Calu3 (cell line): ENCODE data around the gene ITPK1. TPM values are rescaled to one million over a fixed set of nuclear protein-coding genes. Genes with fewer than 3 reads are reported as not detected.
A peak's percentile ranks its signal among the peaks of the same experiment; 100 is the strongest.

ENCODE experiments used
- BruUV-seq: library from RNA; stranded (reverse); fragments of 400-500 nt; replicated peaks from 2 replicates; lab custom pipeline; 2021; lab: Mats Ljungman, UMichigan
- CTCF ChIA-PET: fragments of 300-600 bp; sonication (Branson Sonifier 250); formaldehyde crosslinking; loops from one replicate; lab custom pipeline; 2022; ENCODE audit warnings: antibody characterized with exemption; lab: Charles Lee
- DNase-seq: peaks from one replicate; pipeline ENCODE4 v3.0.0; 2022
- H3K27ac Mint-ChIP-seq: one replicate; pipeline ENCODE4 v1.8.0; 2022; ENCODE audit warnings: mixed read lengths; ENCODE audit not compliant: unreplicated experiment
- H3K27me3 Mint-ChIP-seq: one replicate; pipeline ENCODE4 v1.8.0; 2022; ENCODE audit warnings: mixed read lengths; ENCODE audit not compliant: unreplicated experiment
- H3K36me3 Mint-ChIP-seq: one replicate; pipeline ENCODE4 v1.8.0; 2022; ENCODE audit warnings: mild to moderate bottlenecking, moderate library complexity, mixed read lengths; ENCODE audit not compliant: insufficient read depth, unreplicated experiment
- H3K4me1 Mint-ChIP-seq: one replicate; pipeline ENCODE4 v1.8.0; 2022; ENCODE audit warnings: mild to moderate bottlenecking, low read depth, mixed read lengths; ENCODE audit not compliant: unreplicated experiment
- H3K4me3 Mint-ChIP-seq: one replicate; pipeline ENCODE4 v1.8.0; 2022; ENCODE audit warnings: mild to moderate bottlenecking, low read depth, moderate library complexity, mixed read lengths; ENCODE audit not compliant: unreplicated experiment
- H3K9me3 Mint-ChIP-seq: one replicate; pipeline ENCODE4 v1.8.0; 2022; ENCODE audit warnings: low read depth, mixed read lengths; ENCODE audit not compliant: unreplicated experiment
- intact Hi-C: fragments of 100-400 bp; cut with micrococcal nuclease; formaldehyde crosslinking; loops from one replicate; pipeline ENCODE4 v1.10.0; 2022; ENCODE audit not compliant: unreplicated experiment
- total RNA-seq: library from RNA; stranded (reverse); gene quantifications from 2 replicates; pipeline ENCODE4 v1.2.3, GENCODE V29; 2022
- TF ChIP-seq, protein P1 (sequence below): fragments of 200-600 bp; IDR thresholded peaks from one replicate; pipeline ENCODE4 v1.8.0; 2022; ENCODE audit warnings: antibody characterized with exemption; ENCODE audit not compliant: unreplicated experiment

The ITPK1 gene
- total RNA-seq, 1 experiment from 2014 or later: 94.3 TPM

GRCh38 chr14:92890830-92891588, 224.7 kb downstream of the ITPK1 start:
- Mint-ChIP-seq H3K27me3 (peaks cover 75% of the 10 kb centered on the region), H3K4me3 (no peak overlapping the region), H3K9me3 (peaks cover 3% of the 10 kb centered on the region), H3K27ac (no peak overlapping the region), H3K4me1 (no peaks in the 10 kb centered on the region), H3K36me3 (no peaks in the 10 kb centered on the region)
- BruUV-seq: no TSS peak
- TF ChIP-seq, protein P1, sequence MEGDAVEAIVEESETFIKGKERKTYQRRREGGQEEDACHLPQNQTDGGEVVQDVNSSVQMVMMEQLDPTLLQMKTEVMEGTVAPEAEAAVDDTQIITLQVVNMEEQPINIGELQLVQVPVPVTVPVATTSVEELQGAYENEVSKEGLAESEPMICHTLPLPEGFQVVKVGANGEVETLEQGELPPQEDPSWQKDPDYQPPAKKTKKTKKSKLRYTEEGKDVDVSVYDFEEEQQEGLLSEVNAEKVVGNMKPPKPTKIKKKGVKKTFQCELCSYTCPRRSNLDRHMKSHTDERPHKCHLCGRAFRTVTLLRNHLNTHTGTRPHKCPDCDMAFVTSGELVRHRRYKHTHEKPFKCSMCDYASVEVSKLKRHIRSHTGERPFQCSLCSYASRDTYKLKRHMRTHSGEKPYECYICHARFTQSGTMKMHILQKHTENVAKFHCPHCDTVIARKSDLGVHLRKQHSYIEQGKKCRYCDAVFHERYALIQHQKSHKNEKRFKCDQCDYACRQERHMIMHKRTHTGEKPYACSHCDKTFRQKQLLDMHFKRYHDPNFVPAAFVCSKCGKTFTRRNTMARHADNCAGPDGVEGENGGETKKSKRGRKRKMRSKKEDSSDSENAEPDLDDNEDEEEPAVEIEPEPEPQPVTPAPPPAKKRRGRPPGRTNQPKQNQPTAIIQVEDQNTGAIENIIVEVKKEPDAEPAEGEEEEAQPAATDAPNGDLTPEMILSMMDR: no peak
- intact Hi-C loops: no loop called here
- DNase-seq: peak; percentile 20
- CTCF ChIA-PET: no interaction called here

GRCh38 chr14:92888896-92889295, 226.8 kb downstream of the ITPK1 start:
- no peak overlapping the region for H3K4me3 Mint-ChIP-seq
- H3K27ac Mint-ChIP-seq: no peak overlapping the region
- H3K36me3 Mint-ChIP-seq: no peaks in the 10 kb centered on the region
- peaks cover 72% of the 10 kb centered on the region for H3K27me3 Mint-ChIP-seq
- CTCF ChIA-PET: interaction anchor here (0.6 kb wide), 1 partner anchor 13 kb away, joined by 8 read pairs; no protein-coding TSS in a partner anchor
- no peaks in the 10 kb centered on the region for H3K4me1 Mint-ChIP-seq
- H3K9me3 Mint-ChIP-seq: peaks cover 3% of the 10 kb centered on the region
- no TSS peak for BruUV-seq
- TF ChIP-seq, protein P1: no peak
- intact Hi-C loops: no loop called here
- no peak for DNase-seq

GRCh38 chr14:92887157-92887556, 228.6 kb downstream of the ITPK1 start:
- CTCF ChIA-PET: interaction anchor here (1.2 kb wide), 1 partner anchor 252 kb away, joined by 3 read pairs; no protein-coding TSS in a partner anchor
- no peak overlapping the region for H3K27ac Mint-ChIP-seq
- intact Hi-C loops: no loop called here
- H3K4me1 Mint-ChIP-seq: no peaks in the 10 kb centered on the region
- TF ChIP-seq, protein P1: no peak
- no peaks in the 10 kb centered on the region for H3K36me3 Mint-ChIP-seq
- no peak overlapping the region for H3K4me3 Mint-ChIP-seq
- no TSS peak for BruUV-seq
- no peak for DNase-seq
- no peaks in the 10 kb centered on the region for H3K9me3 Mint-ChIP-seq
- H3K27me3 Mint-ChIP-seq: peaks cover 64% of the 10 kb centered on the region

Other genes with a start within 250 kb of the ITPK1 start
- 0.17 and 0.24 TPM in 2 replicates for gene CHGA, start 192.8 kb downstream of the ITPK1 start, total RNA-seq
- 20.0 and 23.4 TPM in 2 replicates for gene MOAP1, start 69.0 kb upstream of the ITPK1 start, total RNA-seq
- 21.3 and 22.7 TPM in 2 replicates for gene LYSET, start 69.4 kb upstream of the ITPK1 start, total RNA-seq
- gene GON7, start 91.1 kb upstream of the ITPK1 start, total RNA-seq: 13.3 and 13.5 TPM in 2 replicates
- gene UBR7, start 91.3 kb upstream of the ITPK1 start, total RNA-seq: 16.3 and 20.3 TPM in 2 replicates
- 39.3 and 42.0 TPM in 2 replicates for gene BTBD7, start 217.1 kb upstream of the ITPK1 start, total RNA-seq
- not detected in 2 replicates for gene COX8C, start 231.3 kb upstream of the ITPK1 start, total RNA-seq